SKM-1 (cell line): ENCODE results near the gene PRAME.
"Not testable (repeated sequence)": the region's sequence is repeated elsewhere in the genome, so short reads cannot be mapped to it uniquely, and the experiment has no call there.

Experiments used
- DNase-seq: peaks from one replicate; lab custom pipeline; 2025; ENCODE audit not compliant: unreplicated experiment; lab: John Stamatoyannopoulos, UW

PRAME gene

DNA sequence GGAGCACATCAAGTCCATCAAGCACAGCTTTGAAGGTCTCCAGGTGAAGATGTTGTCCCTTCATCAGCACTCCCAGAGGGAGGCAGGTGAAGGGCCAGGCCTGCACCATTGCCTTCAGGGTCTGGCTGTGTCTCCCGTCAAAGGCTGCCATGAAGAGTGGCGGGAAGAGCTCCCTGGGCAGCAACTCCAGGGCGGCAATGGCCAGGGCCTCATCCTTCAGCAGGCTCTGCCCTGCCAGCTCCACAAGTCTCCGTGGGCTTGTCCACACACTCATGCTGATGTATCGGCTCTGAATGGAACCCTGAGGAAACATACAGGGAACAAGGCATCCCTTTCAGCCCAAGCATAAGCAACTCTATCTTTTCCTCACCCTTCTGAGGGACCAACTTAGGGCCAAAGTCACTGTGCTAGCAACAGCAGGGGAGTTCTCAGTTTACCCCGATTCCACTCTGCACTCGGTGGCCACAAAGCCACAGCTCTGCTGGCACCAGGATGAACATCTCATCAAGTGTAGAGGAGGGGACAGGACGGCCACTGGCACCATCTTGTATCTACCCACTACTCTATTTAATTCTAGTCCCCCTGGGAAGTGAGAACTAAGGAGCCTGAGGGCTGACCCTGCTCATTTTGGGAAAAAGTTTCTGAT is 8.2 kb downstream of the PRAME start:
- no peak for DNase-seq

DNA sequence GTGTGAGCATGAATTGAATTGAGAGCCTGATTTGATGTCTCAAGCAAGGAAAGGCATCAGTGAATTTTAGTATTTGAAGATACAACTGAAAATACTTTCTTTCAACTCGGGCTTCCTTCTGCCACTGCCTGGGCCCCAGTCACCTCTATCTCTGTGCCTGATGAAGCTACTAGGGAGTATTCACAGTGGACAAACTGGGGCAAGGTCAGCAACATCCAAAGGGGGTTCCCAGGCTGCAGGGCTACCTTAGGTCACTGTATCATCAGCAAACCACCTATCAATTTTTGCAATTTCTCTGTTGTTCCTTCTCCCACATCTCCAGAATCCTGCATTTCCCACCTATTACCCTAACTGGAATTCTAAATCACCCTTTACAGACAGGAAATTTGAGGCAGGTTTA is 10.2 kb downstream of the PRAME start:
- DNase-seq, result no peak

DNA sequence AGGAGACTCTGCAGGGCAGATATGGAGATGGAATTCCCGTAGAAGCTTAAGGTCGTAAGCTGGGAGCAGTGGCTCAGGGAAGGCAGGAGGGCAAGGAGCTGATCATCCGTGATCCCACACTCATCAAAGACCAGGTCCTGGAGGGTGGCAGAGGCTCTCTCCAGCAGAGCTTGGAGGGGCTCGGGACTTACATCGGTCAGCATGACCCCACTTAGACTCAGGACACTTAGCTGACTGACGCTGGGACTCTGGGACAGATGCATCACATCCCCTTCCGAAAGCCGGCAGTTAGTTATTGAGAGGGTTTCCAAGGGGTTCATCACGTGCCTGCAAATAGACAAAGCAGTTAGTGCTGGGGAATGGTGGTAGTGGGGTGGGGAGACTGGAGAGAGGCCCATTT is 10.7 kb downstream of the PRAME start:
- DNase-seq, result no peak

DNA sequence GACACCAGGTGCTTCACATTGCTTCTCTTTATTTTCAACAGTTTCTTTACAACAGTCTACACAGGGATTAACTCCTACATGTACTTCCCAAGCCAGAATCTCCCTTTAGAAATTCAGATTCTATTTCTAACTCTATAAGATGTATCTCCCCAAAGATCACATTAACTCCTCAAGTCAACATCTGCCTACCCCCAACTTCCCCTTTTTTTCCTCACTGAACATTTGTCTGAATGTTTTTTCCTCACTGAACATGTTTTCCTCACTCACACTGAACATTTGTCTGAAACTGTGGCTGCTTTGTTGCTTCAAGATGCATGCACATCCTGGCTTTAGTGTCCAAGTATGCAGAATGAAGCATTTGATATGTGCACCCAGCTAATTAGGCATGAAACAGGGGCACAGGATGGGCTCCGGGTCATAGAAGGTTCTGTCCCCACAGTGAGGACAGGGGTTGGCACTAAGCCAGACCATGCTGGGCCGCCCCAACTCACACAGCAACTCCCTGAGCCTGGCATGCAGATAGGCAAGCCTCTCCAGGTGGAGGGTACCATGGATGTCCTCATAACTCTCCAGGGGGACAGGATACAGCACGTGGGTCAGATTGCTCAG is 11.3 kb downstream of the PRAME start:
- peak; percentile 12 for DNase-seq

DNA sequence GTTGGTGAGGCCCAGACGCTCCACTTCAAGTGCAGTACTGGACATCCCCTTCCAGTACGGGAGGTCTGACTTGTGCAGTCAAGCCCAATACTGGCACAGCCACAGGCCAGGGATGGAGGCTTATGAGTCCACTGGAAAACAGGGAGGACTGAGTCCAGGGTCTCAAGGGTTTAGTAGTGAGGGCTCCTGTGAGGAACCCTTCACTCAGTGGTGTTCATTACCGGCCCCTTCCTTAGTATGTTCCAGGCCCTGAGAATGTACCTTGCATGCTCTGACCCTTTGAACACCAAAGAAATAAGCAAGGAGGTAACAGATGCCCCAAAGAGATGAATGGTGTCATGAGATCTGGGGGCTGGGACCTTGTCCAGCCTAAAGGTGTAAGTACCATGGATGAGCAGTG is 11.8 kb downstream of the PRAME start:
- DNase-seq, result no peak

DNA sequence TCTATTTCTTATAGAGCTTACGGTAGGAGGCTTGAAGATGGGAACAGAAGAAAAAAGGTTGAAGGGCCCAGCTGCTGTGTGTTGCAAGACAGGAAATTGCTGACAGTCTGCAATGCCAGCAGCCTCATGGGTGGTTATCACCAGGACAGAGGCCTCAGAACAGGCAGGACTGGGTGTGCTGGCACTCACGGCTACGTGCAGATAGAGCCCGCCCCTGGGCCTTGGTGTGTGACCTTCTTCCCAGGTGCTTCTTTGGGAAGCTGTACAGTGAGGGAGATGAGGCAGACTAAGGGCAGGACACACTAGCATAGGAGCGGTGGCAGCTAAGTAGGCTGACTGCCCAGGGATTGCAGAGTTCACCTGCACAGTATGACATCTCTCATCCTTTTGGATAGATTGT is 12.6 kb downstream of the PRAME start:
- DNase-seq, result peak; percentile 56

DNA sequence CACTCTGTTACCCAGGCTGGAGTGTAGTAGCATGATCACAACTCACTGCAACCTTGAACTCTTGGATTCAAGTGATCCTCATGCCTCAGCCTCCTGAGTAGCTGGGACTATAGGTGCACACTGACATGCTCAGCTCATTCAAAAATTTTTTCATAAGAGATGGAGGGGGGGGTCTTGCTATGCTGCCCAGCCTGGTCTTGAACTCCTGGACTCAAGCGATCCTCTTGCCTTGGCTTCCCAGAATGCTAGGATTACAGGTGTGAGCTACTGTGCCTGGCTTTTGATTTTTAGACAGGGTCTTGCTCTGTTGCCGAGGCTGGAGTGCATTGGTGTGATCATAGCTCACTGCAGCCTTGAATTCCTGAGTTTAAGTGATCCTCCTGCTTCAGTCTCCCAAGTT is 14.0 kb downstream of the PRAME start:
- DNase-seq, result no peak

DNA sequence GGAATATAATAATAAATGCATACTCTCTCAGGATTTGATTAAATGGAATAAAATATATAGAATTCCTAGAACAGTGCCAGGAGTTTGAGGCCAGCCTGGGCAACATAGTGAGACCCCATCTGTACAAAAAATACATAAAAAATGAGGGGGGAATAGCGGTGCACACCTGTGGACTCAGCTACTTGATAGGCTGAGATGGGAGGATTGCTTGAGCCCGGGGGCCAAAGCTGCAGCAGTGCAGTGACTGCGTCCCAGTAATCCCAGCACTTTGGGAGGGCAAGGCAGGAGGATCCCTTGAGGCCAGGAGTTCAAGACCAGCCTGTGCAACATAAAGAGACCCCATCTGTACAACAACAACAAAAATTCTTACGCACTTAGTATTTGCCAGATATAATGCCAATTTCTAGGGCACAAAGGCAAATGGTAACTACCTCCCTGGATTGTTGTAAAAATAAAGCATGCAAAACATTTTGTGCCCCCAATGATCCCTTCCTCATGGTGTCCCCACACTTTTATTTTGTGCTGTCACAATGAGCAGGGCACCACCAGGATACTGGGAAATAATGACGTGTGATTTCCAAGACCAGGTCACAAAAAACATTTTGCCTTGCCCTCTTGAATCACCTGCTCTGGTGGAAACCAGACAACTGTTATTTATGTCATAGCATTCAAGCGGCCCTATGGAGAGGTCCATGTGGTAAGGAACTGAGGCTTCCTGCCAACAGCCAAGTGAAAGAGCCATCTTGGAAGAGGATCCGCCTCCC is 20.7 kb downstream of the PRAME start:
- no peak for DNase-seq

DNA sequence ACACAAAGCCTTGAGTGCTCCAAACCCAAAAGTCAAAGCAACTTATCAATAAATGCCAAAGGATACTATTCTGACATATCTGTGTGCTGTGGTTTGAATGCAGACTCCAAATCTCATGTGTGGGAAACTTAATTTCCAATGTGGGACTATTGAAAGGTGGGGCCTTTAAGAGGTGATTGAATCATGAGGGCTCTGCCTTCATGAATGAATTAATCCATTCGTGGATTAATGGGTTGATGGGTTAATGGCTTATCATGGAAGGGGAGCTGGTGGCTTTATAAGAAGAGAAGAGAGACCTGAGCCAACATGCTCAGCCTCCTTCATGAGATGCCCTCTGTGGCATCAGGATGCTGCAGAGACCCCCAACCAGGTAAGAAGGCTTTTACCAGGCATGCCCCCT is 22.1 kb downstream of the PRAME start:
- no peak for DNase-seq

DNA sequence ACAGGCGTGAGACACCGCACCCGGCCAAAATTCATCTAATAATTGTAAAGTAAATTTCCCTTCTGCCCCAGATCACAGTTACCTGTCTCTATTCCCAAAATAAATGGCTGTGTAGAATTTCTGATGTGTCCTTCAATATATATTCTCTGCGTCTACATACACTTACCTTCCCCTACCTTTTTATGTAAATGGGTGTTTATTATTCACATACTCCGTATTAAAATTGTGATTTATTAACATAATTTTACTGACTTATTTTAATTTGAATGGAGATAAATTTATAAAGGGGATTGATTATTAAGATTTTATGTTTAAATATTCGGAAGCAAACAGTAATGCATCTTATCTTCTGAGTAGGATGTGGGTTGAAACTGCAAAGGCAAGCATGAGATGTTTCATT is 22.6 kb downstream of the PRAME start:
- no peak for DNase-seq

DNA sequence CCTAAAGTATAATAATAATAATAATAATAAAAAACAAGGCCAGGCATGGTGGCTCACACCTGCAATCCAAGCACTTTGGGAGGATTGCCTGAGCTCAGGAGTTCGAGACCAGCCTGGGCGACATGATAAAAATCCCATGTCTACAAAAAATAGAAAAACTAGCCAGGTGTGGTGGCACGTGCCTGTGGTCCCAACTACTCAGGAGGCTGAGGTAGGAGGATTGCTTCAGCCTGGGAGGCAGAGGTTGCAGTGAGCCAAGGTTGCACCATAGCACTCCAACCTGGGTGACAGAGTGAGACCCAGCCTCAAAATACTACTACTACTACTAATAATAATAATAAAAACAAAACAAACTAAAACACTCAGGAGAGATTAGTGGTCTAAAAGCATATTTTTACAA is 23.4 kb downstream of the PRAME start:
- DNase-seq, result no peak

DNA sequence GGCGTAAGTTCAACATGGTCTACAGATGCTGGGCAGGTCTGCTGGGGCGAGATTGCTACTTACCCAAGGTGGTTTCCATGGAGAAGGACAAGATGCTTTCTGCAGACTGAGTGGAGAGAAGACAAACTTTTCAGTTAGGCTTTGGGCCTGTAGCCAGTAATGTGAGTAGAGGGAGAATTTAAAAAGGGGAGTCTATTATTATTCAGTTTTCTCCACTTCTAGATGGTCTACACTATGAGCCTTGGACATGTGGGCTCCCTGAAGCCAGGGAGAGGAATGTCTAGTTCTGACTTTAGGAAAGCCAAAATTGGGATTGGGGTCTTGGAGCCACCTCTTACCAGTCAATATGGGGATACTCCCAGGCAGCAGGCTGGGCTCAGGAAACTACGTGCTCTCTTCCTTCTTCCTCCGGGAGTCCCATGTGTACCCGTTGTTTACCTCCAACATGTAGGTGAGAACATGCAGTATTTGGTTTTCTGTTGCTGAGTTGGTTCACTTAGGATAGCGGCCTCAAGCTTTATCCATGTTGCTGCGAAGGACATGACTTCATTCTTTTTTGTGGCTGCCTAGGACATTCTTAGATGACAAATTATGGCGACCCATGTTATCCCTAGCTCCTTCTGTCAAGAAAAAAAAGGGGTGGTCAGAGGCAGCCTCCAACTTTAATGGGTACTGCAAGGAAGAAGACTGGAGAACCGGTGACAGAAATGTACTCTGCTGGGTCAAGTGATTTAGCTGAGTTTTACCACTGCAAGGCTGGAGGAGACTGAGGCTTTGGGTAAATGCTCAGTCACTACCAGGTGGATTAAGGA is 24.3 kb downstream of the PRAME start:
- no peak for DNase-seq

DNA sequence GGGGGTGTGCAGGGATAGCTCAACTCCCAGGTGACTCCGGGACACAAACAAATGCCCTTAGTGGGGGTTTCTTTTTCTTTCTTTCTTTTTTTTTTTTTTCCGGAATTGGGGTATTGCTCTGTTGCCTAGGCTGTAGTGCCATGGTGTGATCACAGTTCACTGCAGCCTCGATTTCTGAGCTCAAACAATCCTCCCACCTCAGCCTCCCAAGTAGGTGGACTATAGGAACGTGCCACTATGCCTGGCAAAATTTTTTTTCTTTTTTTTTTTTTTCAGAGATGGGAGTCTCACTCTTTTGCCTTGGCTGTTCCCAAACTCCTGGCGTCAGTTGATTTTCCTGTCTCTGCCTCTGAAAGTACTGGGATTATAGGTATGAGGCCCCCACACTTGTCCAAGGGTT is 25.2 kb downstream of the PRAME start:
- no peak for DNase-seq

DNA sequence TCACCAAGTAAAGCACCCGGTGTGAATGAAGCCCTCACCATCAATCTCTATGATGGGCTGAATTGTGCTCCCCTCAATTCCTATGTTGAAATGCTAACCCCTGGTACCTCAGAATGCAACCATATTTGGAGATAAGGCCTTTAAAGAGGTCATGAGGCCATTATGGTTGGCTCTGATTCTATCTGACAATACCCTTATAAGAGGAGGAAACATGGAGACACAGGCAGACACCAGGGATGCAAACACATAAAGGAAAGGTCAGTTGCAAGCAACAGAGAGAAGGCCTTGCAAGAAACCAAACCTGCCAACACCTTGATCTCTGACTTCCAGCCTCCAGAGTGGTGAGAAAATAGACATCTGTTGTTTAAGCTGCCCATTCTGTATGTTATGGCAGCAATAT is 25.6 kb downstream of the PRAME start:
- DNase-seq, result no peak

DNA sequence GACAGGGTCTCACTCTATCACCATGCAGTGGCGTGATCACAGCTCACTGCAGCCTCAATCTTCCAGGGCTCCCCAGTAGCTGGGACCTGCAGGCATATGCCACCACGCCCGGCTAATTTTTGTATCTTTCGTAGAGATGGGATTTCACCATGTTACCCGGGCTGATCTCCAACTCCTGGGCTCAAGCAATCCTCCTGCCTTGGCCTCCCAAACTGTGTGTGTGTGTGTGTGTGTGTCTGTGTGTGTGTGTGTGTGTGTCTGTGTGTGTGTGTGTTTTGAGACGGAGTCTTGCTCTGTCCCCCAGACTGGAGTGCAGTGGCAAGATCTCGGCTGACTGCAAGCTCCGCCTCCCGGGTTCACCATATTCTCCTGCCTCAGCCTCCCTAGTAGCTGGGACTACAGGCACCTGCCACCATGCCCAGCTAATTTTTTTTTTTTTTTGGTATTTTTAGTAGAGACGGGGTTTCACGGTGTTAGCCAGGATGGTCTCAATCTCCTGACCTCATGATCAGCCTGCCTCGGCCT is 26.5 kb downstream of the PRAME start:
- DNase-seq, result not testable (repeated sequence)

DNA sequence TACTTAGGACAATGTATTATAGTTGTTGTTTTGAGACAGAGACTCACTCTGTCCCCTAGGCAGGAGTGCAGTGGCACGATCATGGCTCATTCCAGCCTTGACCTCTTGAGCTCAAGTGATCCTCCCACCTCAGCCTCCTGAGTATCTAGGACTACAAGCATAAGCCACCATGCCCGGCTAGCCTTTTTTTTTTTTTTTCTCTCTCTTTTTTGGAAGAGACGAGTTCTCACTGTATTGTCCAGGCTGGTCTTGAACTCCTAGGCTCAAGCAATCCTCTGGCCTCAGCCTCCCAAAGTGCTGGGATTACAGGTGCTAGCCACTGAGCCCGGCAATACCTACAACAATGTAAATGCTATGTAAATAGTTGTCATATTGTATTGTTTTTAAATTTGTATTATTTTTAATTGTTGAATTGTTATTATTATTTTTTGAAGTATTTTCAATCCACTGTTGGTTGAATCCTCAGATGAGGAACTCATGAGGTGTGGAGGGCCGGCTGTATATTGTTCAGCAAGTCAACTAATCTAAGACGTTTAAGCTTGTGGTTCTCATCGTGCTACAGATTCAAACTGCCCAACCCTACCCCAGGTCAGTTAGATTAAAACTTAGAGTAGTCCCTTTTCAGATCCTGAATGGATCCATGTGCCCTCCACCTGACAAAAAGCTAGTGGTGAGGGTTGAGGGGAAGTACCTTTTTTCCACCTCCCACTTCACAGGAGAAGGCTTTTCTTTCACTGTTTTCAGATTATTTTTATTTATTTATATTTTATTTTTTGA is 27.1 kb downstream of the PRAME start:
- no peak for DNase-seq

DNA sequence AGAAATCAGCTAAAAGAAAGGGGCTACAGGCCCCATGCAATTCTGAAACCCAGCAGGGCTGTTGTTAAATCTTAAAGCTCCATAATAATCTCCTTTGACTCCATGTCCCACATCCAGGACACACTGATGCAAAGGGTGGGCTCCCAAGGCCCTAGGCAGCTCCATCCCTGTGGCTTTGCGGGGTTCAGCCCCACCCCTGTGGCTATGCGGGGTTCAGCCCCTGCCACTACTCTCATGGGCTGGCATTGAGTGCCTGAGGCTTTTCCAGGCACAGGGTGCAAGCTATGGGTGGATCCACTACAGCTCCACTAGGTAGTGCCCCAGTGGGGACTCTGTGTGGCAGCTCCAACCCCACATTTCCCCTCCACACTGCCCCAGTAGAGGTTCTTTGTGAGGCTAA is 30.3 kb downstream of the PRAME start:
- DNase-seq, result no peak

DNA sequence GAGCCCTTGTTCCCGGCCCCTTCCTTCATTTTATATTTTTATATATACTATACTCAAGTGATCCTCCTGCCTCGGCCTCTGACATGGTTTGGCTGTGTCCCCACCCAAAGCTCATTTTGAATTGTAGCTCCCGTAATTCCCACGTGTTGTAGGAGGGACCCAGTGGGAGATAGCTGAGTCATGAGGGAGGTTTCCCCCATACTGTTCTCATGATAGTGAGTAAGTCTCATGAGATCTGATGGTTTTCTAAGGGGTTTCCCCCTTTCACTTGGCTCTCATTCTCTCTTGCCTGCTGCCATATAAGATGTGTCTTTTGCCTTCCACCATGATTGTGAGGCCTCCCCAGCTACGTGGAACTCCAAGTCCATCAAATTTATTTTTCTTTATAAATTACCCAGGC is 31.8 kb downstream of the PRAME start:
- no peak for DNase-seq

DNA sequence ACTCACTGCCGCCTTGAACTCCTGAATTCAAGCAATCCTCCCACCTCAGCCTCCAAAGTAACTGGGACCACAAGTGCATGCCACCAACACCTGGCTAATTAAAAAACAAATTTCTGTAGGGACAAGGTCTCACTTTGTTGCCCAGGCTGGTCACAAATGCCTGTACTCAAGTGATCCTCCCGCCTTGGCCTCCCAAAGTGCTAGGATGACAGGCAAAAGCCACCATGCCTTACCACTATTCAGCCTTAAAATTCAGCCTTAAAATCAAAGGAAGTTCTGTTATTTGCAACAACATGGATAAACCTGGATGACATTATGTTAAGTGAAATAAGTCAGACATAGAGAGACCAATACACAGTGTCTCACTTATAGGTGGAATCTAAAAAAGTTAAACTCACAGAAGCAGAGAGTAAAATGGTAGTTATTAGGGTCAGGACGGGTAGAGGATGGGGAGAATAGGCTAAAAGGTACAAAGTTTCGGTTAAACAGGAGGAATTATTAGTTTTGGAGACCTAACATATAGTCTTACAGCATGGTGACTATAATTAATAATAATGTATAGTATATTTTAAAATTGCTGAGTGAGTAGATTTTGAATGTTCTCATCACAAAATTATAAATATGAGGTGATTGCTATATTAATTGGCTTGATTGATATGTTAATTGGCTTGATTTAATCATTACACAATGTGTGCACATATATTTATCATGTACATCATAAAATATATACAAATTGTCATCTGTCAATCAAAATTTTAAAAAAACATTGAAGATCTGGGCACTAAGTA is 32.7 kb downstream of the PRAME start:
- no peak for DNase-seq

DNA sequence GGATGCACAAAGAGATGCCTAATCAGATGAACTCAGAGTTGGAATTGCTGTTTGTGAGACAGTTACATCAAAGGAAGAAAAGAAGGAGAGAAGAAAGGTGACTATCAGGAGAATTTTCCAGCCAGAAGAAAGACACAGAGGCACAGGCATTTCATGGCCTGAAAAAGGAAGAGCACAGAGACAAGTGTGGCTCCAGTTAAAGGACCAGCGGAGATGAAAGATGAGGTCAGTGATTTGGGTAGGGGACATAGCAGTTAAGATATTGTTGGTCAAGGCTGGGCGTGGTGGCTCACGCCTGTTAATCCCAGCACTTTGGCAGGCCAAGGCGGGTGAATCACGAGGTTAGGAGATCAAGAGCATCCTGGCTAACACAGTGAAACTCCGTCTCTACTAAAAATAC is 35.6 kb downstream of the PRAME start:
- no peak for DNase-seq
